Glomerular endothelial cell (primary cell): ENCODE measurements around the gene ENPP7. TPM values are rescaled to one million over a fixed set of nuclear protein-coding genes. Genes with fewer than 3 reads are reported as not detected.

Experiments used
- DNase-seq: peaks from one replicate; pipeline ENCODE4 v3.0.0-alpha.2; 2011; ENCODE audit warnings: low read depth, low spot score; ENCODE audit errors: extremely low read depth
- total RNA-seq: library from RNA; depleted of rRNA; stranded (reverse); fragments of >200 nt; gene quantifications from 2 replicates; pipeline ENCODE4 v1.2.3, GENCODE V29; 2015

ENPP7 gene
- total RNA-seq, 1 donor from 2014 or later: not detected

DNA sequence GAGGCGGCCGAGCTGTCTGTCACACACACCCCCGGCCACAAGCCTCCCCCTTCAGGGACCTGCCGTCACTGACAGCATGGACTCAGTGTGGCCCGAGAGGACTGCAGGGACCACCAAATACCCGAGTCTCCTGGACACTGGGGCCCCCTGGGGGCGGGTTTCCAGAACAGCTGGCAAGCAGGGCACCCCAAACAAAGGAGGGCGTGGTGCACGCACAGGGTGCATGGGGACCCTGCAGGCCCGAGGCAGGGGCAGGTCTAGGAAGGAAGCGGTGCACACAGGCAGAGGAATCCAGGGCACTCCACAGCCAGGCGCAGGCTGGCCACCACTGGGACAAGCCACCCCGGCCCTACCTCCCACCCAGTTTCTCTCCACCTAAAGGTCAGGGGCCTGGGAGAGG lies 28.7 kb upstream of the ENPP7 start:
- no peak for DNase-seq

DNA sequence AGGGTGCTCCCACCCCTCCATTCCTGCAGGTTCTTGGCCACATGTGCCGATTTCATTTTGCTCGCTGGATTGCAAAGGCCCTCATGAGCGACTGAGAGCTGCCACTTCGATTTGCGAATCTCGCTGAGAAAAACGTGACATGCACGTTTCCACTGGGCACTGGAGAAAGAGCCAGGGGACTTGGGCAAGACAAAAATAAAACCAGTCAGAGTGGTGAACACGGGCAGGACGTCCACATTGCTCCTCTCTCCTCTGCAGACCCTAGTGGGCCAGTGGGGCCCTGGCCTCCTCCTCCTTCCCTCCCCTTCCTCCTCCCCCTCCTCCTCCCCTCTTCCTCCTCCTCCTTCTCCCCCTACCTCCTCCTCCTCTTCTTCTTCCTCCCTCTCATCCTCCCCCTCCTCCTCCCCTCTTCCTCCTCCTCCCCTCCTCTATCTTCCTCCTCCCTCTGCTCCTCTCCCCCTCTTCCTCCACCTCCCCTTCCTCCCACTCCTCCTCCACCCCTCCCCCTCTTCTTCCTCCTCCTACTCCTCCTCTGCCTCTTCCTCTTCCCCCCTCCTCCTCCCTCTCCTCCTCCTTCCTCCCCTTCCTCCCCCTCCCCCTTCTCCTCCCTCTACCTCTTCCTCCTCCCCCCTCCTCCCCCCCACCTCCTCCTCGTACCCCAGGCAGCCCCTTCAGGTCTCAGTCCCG lies 28.1 kb upstream of the ENPP7 start:
- no peak for DNase-seq

GRCh38 chr17:79704691-79705090 lies 26.1 kb upstream of the ENPP7 start:
- no peak for DNase-seq

DNA sequence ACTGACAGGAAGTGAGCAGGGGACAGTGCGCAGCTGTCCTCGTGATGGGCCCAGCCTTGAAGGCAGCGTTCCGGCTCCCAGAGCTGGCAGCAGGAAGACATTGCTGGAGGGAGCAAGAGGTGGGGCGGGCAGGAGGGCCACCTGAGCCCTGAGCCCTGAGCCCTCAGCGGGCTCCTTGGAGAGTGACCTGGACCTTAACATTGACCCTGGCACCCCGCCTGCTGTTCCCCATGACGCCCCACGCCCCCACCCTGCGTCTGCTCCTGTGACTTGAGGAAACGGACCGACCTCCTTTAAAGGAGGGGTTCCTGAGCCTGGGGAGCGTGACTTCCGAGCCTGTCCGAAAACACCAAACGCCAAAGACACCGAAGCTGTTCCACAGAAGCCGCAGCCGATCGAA lies 25.1 kb upstream of the ENPP7 start:
- DNase-seq: no peak

DNA sequence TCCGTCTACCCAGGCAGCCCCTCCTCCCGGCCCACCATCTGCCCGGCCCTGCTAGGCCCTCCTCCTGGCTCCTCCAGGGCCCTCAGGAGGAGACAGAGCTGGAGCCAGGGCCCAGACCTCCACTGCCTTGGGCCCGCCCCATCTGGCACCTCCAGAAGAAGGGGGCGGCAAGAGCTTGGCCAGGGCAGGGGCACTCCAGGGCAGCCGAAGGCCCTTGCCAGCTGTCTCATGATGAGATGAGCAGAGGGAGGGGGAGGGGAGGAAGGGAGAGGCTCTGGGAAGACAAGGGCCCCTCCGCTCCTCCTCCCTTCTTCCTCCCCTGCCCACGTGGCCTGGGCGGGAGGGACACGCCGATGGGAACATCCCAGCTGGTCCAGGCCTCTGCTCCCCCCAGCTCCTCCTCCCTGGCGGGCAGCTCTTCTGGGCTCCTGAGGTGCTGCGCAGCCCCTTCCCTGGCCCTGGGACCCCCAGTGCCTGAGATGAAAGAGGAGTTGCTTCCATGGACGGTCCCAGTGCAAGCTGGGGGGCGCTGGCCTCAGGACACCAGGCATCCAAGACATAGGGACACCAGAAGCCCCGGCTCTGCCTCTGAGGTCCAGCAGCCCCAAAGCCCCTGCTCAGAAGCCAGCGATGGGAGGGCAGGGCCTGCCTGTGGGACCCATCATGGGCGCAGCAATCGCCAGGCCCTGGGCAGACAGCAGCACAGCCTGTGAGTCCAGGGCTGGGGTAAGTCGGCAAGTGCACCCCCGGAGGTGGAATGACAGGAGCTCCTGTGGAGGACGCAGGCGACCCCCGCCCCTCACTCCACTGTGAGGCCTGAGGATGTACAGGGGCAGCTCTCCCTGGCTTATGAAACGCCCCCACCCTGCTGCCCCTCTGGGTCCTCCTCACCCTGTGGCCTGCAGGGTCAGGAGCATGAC lies 23.6 kb upstream of the ENPP7 start:
- no peak for DNase-seq

DNA sequence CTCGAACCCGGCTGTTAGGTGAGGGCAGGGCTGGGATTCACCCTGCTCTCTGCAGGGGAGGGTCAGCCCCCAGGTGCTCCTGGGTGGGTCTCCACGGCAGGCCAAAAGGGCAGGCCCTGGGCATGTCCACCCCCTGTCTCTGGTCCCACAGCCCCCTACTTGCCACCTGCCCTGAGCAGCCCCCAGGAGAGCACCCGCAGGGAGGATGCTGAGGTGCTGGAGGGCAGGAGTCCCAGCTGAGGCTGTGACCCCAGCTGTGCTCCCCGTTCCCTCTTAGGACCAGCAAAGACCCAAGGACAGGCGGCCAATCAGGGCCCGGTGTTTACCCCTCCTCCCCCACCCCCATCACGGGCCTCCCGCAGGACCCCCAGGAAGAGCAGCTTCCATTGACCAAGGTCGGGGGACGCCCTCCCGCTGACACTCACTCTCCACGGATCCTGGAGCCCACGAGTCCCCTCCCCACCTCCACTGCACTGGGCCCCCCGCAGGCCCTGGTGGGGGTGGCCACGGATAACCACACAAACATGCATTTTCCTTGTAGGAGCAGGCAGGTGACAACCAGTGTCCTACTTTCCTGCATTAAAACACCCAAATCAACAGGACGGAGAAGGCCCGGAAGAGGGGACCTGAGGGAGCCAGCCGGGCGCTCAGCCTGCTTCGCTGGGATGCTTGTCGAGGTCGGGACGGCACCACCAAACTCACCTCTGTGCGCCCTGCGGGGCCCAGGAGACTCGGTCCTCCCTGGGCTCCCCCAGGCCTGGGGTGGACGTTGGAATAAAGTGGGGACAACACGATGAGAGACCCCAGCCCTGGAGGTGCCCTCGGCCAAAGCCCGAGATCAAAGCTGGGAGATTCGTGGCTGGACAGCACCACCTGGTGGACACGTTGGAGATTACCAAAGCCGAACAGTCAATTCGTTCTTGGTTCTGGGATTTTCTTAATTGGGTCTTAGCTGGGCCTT lies 22.5 kb upstream of the ENPP7 start:
- DNase-seq: no peak

DNA sequence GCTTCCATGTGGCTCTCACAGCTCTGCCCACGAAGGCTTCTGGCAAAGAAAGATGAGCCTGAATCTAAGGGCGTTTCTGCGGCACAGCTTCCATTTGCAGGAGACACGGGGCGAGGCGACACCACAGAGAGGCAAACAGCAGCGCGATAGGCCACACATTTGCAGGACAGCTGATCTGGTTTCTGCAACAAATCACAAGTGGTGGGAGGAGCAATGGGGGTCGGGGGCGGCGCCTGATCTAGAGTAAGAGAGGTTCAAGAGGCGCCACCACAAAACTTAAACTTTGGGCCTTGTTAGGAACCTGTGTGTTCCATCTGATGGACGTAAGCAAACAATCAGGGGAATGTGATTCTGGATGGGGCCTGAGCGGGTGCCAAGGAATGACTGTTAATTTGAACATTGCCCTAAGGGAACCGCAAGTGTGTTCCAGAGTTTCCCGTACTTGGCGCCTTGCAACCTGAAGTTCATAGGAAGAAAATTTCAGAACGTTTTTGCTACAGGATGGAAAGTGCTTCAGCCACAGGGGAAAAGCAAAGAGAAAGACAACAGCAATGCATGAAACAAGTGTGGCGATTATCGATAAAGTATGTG lies 18.9 kb upstream of the ENPP7 start:
- no peak for DNase-seq

DNA sequence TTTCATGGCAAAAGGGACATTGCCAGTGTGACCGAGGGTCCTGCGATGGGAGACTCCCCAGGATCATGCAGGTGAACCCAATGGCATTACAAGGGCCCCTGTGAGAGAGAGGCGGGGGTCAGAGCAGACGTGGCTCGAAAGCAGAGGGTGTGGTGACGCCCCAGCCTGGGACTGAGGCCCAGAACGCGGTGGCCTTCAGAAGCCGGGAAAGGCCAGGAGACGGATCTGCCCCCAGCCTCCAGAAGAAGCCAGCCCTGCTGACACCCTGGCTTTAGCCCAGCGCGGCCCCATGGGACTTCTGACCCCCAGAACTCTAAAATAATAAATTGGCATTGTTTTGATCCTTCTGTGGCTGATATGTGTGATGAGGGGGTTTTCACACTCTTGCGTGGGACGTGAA lies 17.4 kb upstream of the ENPP7 start:
- no peak for DNase-seq

DNA sequence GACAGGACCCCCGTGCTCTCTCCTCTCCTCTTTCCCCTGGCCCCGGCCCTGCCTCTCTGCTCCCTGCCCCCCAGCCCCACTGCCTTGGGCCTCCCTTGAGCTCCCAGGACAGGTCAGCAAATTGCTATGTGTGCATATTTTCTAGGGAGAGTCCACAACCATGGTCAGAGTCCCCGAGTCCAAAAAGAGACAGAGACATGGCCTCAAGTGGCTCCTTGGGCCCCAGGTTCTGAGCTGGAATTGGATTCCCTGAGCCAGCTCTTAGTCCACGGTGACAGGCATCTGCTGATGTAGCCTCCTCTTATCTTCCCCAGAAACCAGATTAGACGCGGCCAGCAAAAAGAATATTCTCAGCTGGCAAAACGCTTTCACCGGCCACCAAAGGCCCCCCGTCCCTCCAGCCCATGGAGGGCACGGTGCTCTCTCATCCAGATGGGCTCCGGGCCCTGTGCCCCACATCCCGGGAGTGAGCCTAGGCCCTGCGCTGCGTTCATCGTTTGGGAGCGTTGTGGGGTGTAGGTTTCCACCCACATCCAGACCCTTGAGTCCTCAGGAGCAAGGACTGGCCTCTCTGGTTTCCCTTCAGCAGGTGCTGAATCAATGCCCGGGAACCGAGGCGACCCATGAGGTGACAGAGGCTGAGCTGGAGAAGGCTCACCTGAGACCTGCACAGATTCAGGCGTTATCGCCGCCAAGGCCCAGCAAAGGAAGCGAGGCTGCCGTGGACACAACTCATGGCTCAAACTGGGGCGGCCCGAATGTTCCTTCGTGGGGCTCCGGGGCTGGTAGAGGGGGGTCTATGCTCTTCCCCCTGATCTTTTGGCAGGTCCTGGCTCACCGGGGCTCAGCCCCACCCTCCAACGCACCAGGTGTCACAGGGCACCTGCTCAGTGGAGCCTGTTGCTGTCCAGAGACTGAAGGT lies 16.3 kb upstream of the ENPP7 start:
- DNase-seq: no peak

DNA sequence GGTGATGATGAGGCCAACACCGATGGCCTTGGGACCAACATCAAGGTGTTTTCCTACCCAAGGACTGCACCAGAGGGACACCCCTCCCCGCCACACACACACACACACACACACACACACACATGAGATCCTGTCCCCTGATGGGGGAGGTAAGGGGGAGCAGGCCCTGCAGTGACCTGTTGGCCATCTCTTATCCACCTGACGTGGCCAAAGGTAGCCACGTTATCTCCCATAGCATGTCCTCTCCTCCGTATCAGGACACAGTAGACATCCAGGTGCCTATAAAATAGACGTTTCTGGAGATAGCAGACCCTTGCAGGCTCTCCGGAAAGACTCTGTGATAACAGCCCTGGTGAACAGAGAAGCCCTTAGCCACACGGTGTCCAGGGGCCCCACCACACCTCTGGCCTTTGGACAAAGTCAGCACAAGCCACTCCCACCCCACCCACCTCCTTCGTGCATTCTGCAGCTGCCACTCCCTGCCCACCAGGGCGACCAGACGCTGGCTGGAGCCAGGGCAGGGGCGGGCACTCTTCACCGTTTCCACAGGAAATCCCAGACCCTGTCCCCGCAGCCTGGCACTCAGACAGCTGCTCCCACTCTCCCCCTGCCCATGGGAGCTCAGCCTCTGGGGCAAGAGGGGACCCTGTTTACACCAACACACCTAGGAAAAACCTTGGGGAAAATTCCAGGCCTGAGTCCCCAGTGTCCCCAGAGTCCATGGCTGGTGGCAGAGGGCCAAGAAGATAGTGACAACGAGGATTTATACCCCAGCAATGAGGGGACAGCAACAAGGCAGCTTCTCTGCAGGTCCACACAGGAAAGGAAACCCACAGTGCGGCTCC lies 15.4 kb upstream of the ENPP7 start:
- DNase-seq: no peak

GRCh38 chr17:79715943-79716797 lies 14.6 kb upstream of the ENPP7 start:
- no peak for DNase-seq

DNA sequence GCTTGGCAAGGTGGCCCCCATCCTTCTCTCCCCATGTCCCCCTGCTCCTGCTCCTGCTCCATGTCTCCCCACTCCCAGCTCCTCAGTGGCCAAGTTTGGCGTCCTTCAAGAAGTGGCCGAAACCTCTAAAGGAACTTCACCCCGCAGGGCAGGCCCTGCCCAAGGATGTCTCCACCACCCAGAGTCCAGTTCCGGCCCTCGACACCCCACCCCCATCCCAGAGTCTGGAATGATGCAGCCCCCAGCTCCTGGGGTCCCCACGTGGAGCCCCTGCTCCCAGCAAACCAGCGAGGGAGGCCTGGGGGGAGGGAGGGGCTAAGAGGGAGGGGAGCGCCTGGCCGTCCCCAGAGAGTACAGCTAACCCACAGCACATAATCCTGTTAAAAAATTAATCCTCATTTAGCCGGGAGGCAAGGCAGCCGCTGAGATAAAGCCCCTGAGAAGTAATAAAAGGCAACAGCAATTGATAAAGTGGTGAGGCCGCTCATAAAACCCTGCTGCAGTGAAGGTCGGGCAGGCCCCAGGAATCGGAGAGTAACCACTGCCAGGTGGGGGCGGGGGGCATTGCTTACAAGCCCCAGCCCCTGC lies 9.9 kb upstream of the ENPP7 start:
- no peak for DNase-seq

GRCh38 chr17:79721993-79722671 lies 8.6 kb upstream of the ENPP7 start:
- no peak for DNase-seq

- DNase-seq: no peak
Measured at GRCh38 chr17:79722787-79723186, 8.0 kb upstream of the ENPP7 start.

DNA sequence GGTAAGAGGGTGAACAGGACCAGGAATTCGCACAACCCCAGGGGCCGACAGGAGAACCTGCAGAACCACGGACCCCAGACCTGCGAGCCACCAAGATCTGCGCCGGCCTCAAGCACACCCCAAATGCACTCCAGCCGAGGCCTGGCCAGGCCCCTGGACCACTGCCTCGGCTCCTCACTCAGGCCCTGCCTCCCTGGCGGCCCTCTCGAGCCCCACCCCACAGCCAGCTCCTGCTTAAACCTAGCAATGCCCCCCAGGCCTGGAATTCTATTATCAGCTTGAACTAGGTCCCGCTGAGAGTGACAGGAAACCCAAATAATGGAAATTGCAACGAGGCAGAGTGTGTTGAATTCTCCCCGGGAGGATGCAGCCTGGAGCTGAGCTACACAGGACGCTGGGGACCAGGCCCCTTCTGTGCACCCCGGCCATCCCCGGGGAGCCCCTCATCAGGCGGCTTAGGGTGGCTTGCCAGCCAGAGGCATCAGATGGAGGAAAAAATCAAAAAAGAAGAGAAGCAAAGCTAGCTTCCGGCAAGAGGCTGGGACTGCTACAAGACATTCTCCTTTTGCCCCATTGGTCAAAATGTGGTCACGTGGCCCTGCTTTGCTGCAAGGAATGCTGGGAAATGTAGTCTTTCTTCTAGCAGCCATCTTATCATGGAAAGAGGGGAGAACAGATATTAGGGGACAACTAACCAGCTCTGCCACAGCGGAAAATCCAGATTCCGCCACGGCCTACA lies 2.4 kb upstream of the ENPP7 start:
- peak; percentile 73 for DNase-seq

GRCh38 chr17:79728908-79729471 lies 1.8 kb upstream of the ENPP7 start:
- DNase-seq: no peak
